ENCODE data around the gene NT5DC3.

NT5DC3 gene

GRCh38 chr12:103786201-103786600 lies 54.8 kb downstream of the NT5DC3 start:
- DNase-seq (ENCODE audit: insufficient read length, low spot score), result no peak
- FAIRE-seq, result no peak

- FAIRE-seq, result no peak
- DNase-seq (ENCODE audit: insufficient read length, low spot score), result no peak
Measured at GRCh38 chr12:103785243-103786031, 55.6 kb downstream of the NT5DC3 start.

- FAIRE-seq (no peak), DNase-seq (ENCODE audit: insufficient read length, low spot score) (no peak)
Measured at GRCh38 chr12:103783744-103784664, 57.0 kb downstream of the NT5DC3 start.

- no peak for FAIRE-seq
- no peak for DNase-seq (ENCODE audit: insufficient read length, low spot score)
Measured at GRCh38 chr12:103782399-103782798, 58.6 kb downstream of the NT5DC3 start.

- DNase-seq (ENCODE audit: insufficient read length, low spot score) (no peak), FAIRE-seq (no peak)
Measured at GRCh38 chr12:103780992-103781391, 60.0 kb downstream of the NT5DC3 start.

GRCh38 chr12:103780093-103780440 lies 61.0 kb downstream of the NT5DC3 start:
- DNase-seq (ENCODE audit: insufficient read length, low spot score) (no peak), FAIRE-seq (no peak)

- FAIRE-seq (no peak), DNase-seq (ENCODE audit: insufficient read length, low spot score) (no peak)
Measured at GRCh38 chr12:103779410-103780092, 61.5 kb downstream of the NT5DC3 start.

- DNase-seq (ENCODE audit: insufficient read length, low spot score) (no peak), FAIRE-seq (no peak)
Measured at GRCh38 chr12:103778781-103779180, 62.3 kb downstream of the NT5DC3 start.

GRCh38 chr12:103774977-103775560 lies 66.0 kb downstream of the NT5DC3 start:
- DNase-seq (ENCODE audit: insufficient read length, low spot score) (no peak), FAIRE-seq (no peak)

- FAIRE-seq, result no peak
- DNase-seq (ENCODE audit: insufficient read length, low spot score), result no peak
Measured at GRCh38 chr12:103773109-103773910, 67.7 kb downstream of the NT5DC3 start.

GRCh38 chr12:103772367-103773108 lies 68.5 kb downstream of the NT5DC3 start:
- no peak for DNase-seq (ENCODE audit: insufficient read length, low spot score)
- no peak for FAIRE-seq

GRCh38 chr12:103771466-103771865 lies 69.6 kb downstream of the NT5DC3 start:
- DNase-seq (ENCODE audit: insufficient read length, low spot score), result no peak
- FAIRE-seq, result no peak

- FAIRE-seq, result no peak
- no peak for DNase-seq (ENCODE audit: insufficient read length, low spot score)
Measured at GRCh38 chr12:103769240-103769945, 71.6 kb downstream of the NT5DC3 start.

GRCh38 chr12:103768467-103769123 lies 72.4 kb downstream of the NT5DC3 start:
- DNase-seq (ENCODE audit: insufficient read length, low spot score), result no peak
- FAIRE-seq, result no peak

GRCh38 chr12:103766028-103766427 lies 75.0 kb downstream of the NT5DC3 start:
- FAIRE-seq, result no peak
- DNase-seq (ENCODE audit: insufficient read length, low spot score), result no peak

- FAIRE-seq (peak; percentile 8), DNase-seq (ENCODE audit: insufficient read length, low spot score) (no peak)
Measured at GRCh38 chr12:103765322-103765721, 75.7 kb downstream of the NT5DC3 start.

GRCh38 chr12:103762473-103762872 lies 78.6 kb downstream of the NT5DC3 start:
- FAIRE-seq, result no peak
- DNase-seq (ENCODE audit: insufficient read length, low spot score), result no peak
